PC-9 (cell line): Measurements from ENCODE around the gene ATP12A. TPM values are rescaled to one million over a fixed set of nuclear protein-coding genes. Genes with fewer than 3 reads are reported as not detected.

Source experiments
- BruUV-seq: library from RNA; stranded (reverse); fragments of 400-500 nt; replicated peaks from 2 replicates; lab custom pipeline; 2021; lab: Mats Ljungman, UMichigan
- CTCF ChIA-PET: fragments of 300-600 bp; sonication (Branson Sonifier 250); formaldehyde crosslinking; loops from one replicate; lab custom pipeline; 2022; ENCODE audit warnings: antibody characterized with exemption; lab: Charles Lee
- POLR2A ChIA-PET: fragments of 300-600 bp; sonication (Branson Sonifier 250); formaldehyde crosslinking; loops from one replicate; lab custom pipeline; 2022; ENCODE audit warnings: antibody characterized with exemption; ENCODE audit not compliant: unreplicated experiment; lab: Charles Lee
- DNase-seq, 2 experiments: peaks; one replicate each; pipeline versions ENCODE4 v3.0.0 to v3.0.0-alpha.2; 2015 to 2022; ENCODE audit warnings: mixed read lengths in 1 of 2
- H2AFZ ChIP-seq: fragments of 200-600 bp; sonication (generic); 2 replicates; pipeline ENCODE4 v1.8.1; 2017; ENCODE audit warnings: antibody characterized with exemption
- H3F3A ChIP-seq: fragments of 200-600 bp; sonication (generic); 2 replicates; pipeline ENCODE4 v1.8.1; 2017; ENCODE audit warnings: antibody characterized with exemption, mild to moderate bottlenecking, low read depth; ENCODE audit not compliant: insufficient read depth
- H3K27ac ChIP-seq: fragments of 200-600 bp; sonication (generic); 2 replicates; pipeline ENCODE4 v1.6.1; 2016; ENCODE audit warnings: mixed run types
- H3K27me3 ChIP-seq: fragments of 200-600 bp; sonication (generic); 2 replicates; pipeline ENCODE4 v1.6.1; 2016; ENCODE audit warnings: low read depth, mixed run types; ENCODE audit not compliant: insufficient read depth
- H3K36me3 ChIP-seq: fragments of 200-600 bp; sonication (generic); 2 replicates; pipeline ENCODE4 v1.6.1; 2016; ENCODE audit warnings: low read depth, mixed run types
- H3K4me1 ChIP-seq: fragments of 200-600 bp; sonication (generic); replicated peaks from 2 replicates; pipeline ENCODE4 v1.6.1; 2016; ENCODE audit warnings: mixed run types; ENCODE audit not compliant: insufficient read depth
- H3K4me2 ChIP-seq: fragments of 200-600 bp; sonication (generic); 2 replicates; pipeline ENCODE4 v1.6.1; 2017; ENCODE audit warnings: mixed run types
- H3K4me3 ChIP-seq: fragments of 200-600 bp; sonication (generic); 2 replicates; pipeline ENCODE4 v1.6.1; 2016; ENCODE audit warnings: mixed run types
- H3K79me2 ChIP-seq: fragments of 200-600 bp; sonication (generic); 2 replicates; pipeline ENCODE4 v1.6.1; 2017; ENCODE audit warnings: low read depth, mixed run types
- H3K9me2 ChIP-seq: fragments of 200-600 bp; sonication (generic); 2 replicates; pipeline ENCODE4 v1.8.1; 2017; ENCODE audit warnings: mild to moderate bottlenecking; ENCODE audit not compliant: insufficient read depth
- H3K9me3 ChIP-seq: fragments of 200-600 bp; sonication (generic); 2 replicates; pipeline ENCODE4 v1.8.1; 2016; ENCODE audit warnings: low read depth; ENCODE audit not compliant: insufficient read depth
- H4K20me1 ChIP-seq: fragments of 200-600 bp; sonication (generic); 2 replicates; pipeline ENCODE4 v1.8.1; 2017; ENCODE audit not compliant: insufficient read depth
- EZH2 ChIP-seq: fragments of 200-600 bp; sonication (generic); IDR thresholded peaks from 2 replicates; pipeline ENCODE4 v1.8.0; 2017; ENCODE audit warnings: antibody characterized with exemption, low read depth
- intact Hi-C: fragments of 100-400 bp; cut with micrococcal nuclease; formaldehyde crosslinking; loops from one replicate; pipeline ENCODE4 v1.10.0; 2022; ENCODE audit not compliant: unreplicated experiment
- total RNA-seq: library from RNA; stranded (reverse); gene quantifications from 2 replicates; pipeline ENCODE4 v1.2.3, GENCODE V29; 2021
- TF ChIP-seq, protein P1 (sequence below): fragments of 200-600 bp; sonication (generic); conservative IDR thresholded peaks from 2 replicates; pipeline ENCODE4 v1.6.1; 2017; ENCODE audit warnings: mixed run types, antibody characterized with exemption, mild to moderate bottlenecking, moderate library complexity

Gene ATP12A
- total RNA-seq, 1 experiment from 2014 or later, result 0.09 TPM

- H4K20me1 ChIP-seq, result no peaks in the 10 kb centered on the region
- DNase-seq, result no peak
- H3K79me2 ChIP-seq, result no peaks in the 10 kb centered on the region
- no peaks in the 10 kb centered on the region for H3K4me1 ChIP-seq
- intact Hi-C loops, result no loop called here
- no peak overlapping the region for H2AFZ ChIP-seq
- no peak for TF ChIP-seq EZH2
- TF ChIP-seq, protein P1, sequence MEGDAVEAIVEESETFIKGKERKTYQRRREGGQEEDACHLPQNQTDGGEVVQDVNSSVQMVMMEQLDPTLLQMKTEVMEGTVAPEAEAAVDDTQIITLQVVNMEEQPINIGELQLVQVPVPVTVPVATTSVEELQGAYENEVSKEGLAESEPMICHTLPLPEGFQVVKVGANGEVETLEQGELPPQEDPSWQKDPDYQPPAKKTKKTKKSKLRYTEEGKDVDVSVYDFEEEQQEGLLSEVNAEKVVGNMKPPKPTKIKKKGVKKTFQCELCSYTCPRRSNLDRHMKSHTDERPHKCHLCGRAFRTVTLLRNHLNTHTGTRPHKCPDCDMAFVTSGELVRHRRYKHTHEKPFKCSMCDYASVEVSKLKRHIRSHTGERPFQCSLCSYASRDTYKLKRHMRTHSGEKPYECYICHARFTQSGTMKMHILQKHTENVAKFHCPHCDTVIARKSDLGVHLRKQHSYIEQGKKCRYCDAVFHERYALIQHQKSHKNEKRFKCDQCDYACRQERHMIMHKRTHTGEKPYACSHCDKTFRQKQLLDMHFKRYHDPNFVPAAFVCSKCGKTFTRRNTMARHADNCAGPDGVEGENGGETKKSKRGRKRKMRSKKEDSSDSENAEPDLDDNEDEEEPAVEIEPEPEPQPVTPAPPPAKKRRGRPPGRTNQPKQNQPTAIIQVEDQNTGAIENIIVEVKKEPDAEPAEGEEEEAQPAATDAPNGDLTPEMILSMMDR, result no peak
- H3F3A ChIP-seq, result no peaks in the 10 kb centered on the region
- H3K27ac ChIP-seq, result no peak overlapping the region
- ChIA-PET CTCF (interaction anchor here (0.6 kb wide), 1 partner anchor 102 kb away, joined by 6 read pairs; no protein-coding TSS in a partner anchor), POLR2A (no interaction called here)
- no peak overlapping the region for H3K4me3 ChIP-seq
- H3K9me2 ChIP-seq, result no peaks in the 10 kb centered on the region; the same call in 1 of the 2 replicates
- no peaks in the 10 kb centered on the region for H3K9me3 ChIP-seq
- BruUV-seq, result no TSS peak
- H3K36me3 ChIP-seq, result no peaks in the 10 kb centered on the region
- H3K27me3 ChIP-seq, result no peaks in the 10 kb centered on the region
- H3K4me2 ChIP-seq, result no peak overlapping the region
Measured at GRCh38 chr13:24640752-24641151, 39.5 kb upstream of the ATP12A start.

DNA sequence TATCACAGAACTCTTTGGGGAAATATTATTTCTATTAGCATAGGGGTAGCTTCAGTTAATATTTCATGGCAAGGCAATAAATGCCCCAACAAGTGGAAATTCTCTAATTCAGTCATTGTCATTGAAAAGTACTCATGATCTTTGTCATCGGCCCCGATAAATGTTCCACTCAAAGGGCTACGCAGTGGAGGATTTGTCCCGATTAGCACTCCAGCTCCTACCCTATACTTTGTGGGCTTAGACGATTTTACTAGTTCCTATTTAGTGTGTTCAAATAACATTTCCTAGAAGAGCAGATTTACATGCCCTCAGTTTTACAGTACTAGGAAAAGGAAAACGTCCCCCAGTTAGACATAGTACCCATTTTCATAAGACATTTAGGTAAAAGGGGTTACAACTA lies 38.0 kb upstream of the ATP12A start:
- no peaks in the 10 kb centered on the region for H3K4me1 ChIP-seq
- CTCF ChIA-PET, result no interaction called here
- POLR2A ChIA-PET, result no interaction called here
- no peaks in the 10 kb centered on the region for H3K9me3 ChIP-seq
- intact Hi-C loops, result no loop called here
- H3K79me2 ChIP-seq, result no peaks in the 10 kb centered on the region
- H3K4me3 ChIP-seq, result no peak overlapping the region
- no peak for DNase-seq
- no TSS peak for BruUV-seq
- no peak overlapping the region for H3K27ac ChIP-seq
- H3K36me3 ChIP-seq, result no peaks in the 10 kb centered on the region
- H4K20me1 ChIP-seq, result no peaks in the 10 kb centered on the region
- no peaks in the 10 kb centered on the region for H3F3A ChIP-seq
- no peaks in the 10 kb centered on the region for H3K27me3 ChIP-seq
- no peaks in the 10 kb centered on the region; the same call in 1 of the 2 replicates for H3K9me2 ChIP-seq
- no peak overlapping the region for H2AFZ ChIP-seq
- H3K4me2 ChIP-seq, result no peak overlapping the region
- TF ChIP-seq, protein P1, result no peak
- TF ChIP-seq EZH2, result no peak

DNA sequence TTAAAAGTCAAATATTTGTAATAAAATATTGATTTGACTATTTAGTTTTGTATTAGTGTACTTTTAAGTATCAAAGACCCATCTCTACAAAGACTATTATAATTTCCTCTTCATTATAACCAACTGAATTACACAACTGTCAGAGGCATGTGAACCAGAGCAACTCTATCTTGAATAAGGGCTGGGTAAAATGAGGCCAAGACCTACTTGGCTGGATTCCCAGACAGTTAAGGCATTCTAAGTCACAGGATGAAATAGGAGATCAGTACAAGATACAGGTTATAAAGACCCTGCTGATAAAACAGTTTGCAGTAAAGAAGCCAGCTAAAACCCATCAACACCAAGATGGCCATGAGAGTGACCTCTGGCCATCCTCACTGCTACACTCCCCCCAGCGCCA lies 36.2 kb upstream of the ATP12A start:
- Histone ChIP-seq H3K36me3 (no peaks in the 10 kb centered on the region), H3K4me2 (no peak overlapping the region), H3F3A (no peaks in the 10 kb centered on the region), H2AFZ (no peak overlapping the region), H3K4me1 (peaks cover 10% of the 10 kb centered on the region; the same call in 1 of the 2 replicates), H3K4me3 (no peak overlapping the region), H3K27me3 (no peaks in the 10 kb centered on the region), H3K9me2 (no peaks in the 10 kb centered on the region; the same call in 1 of the 2 replicates), H3K27ac (no peak overlapping the region), H4K20me1 (no peaks in the 10 kb centered on the region), H3K79me2 (no peaks in the 10 kb centered on the region), H3K9me3 (no peaks in the 10 kb centered on the region)
- intact Hi-C loops, result no loop called here
- POLR2A ChIA-PET, result no interaction called here
- CTCF ChIA-PET, result no interaction called here
- TF ChIP-seq, protein P1, result no peak
- TF ChIP-seq EZH2, result no peak
- BruUV-seq, result no TSS peak
- DNase-seq, result no peak
